T follicular helper cell (primary cell): Measurements from ENCODE around the gene ADCY7.
"Not testable (repeated sequence)": the region's sequence is repeated elsewhere in the genome, so short reads cannot be mapped to it uniquely, and the experiment has no call there.

ENCODE experiments used
- DNase-seq: peaks from one replicate; pipeline ENCODE4 v3.0.0-alpha.2; 2020; ENCODE audit warnings: low read depth

The ADCY7 gene

DNA sequence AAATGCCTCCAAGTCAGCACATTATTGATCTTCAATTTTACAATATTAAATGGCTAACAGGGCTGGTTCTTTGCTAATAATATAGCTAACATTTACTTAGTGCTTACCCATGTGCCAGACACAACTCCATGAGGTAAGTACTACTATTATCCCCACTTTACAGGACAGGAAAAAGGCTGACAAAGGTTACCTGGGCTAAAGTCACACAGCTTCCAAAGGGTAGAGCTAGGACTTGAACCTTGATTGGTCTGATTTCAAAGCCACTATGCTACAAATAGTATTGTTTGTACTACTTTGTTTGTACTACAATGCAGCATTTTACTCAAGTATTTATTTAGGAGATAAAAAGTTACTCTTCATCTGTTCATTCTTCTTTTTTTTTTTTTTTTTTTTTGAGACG is 70.5 kb downstream of the ADCY7 start:
- DNase-seq = no peak

- no peak for DNase-seq
These were observed 72.2 kb downstream of the ADCY7 start for GRCh38 chr16:50338371-50339231.

DNA sequence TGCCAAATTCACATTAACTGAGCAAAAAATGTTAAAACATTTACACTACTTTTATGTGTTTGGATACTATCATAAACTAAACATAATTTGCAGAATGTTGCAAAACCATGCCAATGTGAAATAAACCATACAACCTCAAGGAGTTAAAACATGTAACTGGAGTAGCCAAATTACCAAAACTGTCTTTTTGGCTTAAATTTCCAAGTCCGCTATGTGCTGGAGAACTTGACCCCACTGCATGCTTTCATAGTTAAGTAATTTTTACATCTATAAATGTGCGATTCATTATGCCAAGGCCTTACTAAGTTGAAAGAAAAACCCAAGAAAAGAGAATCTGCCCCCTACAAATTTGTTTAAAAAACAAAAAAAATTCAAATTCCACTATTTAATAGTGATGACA is 74.2 kb downstream of the ADCY7 start:
- no peak for DNase-seq

DNA sequence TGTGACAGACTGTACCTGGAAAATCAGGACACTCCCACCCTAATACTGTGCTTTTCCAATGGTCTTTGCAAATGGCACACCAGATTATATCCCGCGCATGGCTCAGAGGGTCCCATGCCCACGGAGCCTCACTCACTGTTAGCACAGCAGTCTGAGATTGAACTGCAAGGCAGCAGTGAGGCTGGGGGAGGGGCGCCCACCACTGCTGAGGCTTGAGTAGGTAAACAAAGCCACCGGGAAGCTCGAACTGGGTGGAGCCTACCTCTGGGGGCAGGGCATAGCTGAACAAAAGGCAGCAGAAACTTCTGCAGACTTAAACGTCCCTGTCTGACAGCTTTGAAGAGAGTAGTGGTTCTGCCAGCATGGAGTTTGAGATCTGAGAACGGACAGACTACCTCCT is 77.2 kb downstream of the ADCY7 start:
- not testable (repeated sequence) for DNase-seq

DNA sequence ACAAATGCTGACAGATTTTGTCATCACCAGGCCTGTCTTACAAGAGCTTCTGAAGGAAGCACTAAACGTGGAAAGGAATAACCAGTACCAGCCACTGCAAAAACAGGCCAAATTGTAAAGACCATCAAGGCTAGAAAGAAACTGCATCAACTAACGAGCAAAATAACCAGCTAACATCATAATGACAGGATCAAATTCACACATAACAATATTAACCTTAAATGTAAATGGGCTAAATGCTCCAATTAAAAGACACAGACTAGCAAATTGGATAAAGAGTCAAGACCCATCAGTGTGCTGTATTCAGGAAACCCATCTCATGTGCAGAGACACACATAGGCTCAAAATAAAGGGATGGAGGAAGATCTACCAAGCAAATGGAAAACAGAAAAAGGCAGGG is 78.9 kb downstream of the ADCY7 start:
- not testable (repeated sequence) for DNase-seq

GRCh38 chr16:50351116-50351515 is 84.8 kb downstream of the ADCY7 start:
- no peak for DNase-seq

DNA sequence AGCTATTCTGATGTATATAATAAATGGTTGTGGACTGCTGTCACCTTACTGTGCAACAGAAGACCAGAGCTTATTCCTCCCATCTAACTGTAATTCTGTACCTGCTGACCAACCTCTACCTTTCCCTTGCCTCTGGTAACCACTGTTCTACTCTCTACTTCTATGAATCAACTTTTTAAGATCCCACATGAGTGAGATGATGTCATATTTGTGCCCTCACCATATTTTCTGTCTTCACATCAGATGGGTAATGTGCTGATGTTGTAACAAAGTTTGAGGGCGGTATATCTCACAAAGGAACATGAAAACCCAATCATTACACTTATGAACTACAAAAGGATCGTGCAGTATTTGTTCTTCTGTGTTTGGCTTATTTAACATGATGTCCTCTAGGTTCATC is 85.6 kb downstream of the ADCY7 start:
- no peak for DNase-seq

DNA sequence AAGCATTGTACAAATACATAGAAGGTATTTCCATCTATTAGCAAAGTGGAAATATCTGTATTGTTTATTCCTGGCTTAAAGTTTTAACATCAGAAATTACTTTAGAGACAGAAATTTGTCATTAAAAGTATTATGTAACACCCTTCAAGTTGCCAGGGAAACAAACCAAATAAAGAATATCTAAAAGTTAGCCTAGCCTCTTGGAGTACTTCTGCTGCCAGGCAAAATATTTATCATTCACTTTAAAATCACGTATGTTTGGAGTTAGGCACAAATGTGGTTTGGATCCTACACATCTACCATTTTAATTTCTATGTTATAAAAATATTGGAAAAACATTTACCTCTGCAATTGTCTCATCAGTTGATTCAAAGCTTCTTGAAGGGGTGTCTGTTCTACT is 87.7 kb downstream of the ADCY7 start:
- DNase-seq = no peak

- no peak for DNase-seq
These were observed 88.5 kb downstream of the ADCY7 start for GRCh38 chr16:50354629-50355456.

DNA sequence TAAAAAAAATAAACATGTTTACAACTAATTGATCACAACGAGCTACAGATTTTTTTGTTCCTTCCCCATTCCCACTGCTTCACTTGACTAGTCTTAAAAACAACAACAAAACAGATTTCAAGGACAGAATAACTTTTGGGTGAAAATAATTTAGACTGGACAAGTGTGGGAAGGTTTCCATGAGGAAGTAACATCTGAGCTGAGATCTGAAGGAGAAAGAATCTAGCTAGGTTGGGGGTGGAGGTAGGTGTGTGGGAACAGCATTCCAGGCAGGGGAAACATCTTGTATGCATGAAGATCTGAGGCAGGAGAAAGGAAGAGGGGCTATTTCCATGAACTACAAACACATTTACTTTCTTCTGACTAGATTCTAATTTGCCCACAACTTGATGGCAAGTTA is 93.3 kb downstream of the ADCY7 start:
- DNase-seq = no peak

- DNase-seq = no peak
These were observed 93.9 kb downstream of the ADCY7 start for GRCh38 chr16:50360033-50360778.

GRCh38 chr16:50360779-50361178 is 94.4 kb downstream of the ADCY7 start:
- no peak for DNase-seq

DNA sequence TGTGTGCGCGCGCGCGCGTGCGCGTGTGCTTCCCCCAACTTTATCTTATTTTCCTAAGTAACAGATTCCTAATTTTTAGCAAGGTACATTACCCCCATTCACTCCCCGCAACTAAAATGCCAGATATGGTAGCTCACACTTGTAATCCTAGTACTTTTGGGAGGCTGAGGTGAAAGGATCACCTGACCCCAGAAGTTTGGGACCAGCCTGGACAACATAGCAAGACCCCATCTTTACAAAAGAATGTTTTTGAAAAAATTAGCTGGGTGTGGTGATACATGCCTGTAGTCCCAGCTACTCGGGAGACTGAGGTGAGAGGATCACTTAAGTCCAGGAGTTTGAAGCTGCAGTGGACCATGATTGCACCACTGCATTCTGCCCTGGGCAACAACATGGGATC is 97.3 kb downstream of the ADCY7 start:
- no peak for DNase-seq

DNA sequence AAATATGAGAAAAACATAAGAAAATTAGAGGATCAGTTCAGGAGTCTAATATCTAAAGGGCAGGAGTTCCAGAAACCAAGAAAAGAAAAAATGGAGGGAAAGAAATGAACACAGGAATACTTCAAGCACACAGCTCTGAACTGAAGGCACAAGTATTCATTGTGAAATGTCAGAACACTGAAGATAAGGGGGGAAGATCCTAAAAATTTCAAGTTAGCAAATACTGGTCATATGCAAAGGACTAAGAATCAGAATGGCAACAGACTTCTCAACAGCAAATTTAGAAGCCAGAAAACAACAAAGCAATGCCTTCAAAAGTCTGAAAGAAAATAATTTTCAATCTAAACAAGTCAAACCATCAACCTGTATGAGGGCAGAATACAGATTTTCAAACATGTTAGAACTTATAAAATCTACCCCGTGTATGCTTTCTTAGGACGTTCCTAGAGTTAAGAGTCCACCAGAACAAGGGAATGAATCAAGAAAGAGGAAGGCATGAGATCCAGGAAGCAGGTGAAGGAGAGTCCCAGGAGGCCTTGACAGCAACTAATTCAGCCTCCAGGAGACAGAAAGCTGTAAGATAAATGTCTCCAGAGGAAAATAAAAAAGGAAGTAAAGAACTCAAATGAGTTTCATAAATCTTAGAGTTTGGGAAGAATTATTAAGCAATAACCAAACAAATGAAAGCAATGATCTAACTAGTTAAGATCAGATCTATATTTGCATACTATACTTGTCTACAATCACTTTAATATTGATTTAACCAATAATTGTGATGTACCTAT is 99.6 kb downstream of the ADCY7 start:
- no peak for DNase-seq
